ENCODE measurements around the gene NMT2. TPM values are rescaled to one million over a fixed set of nuclear protein-coding genes. Genes with fewer than 3 reads are reported as not detected.

The NMT2 gene
- total RNA-seq, 2 donors from 2014 or later: 18.3 to 39.6 TPM

DNA sequence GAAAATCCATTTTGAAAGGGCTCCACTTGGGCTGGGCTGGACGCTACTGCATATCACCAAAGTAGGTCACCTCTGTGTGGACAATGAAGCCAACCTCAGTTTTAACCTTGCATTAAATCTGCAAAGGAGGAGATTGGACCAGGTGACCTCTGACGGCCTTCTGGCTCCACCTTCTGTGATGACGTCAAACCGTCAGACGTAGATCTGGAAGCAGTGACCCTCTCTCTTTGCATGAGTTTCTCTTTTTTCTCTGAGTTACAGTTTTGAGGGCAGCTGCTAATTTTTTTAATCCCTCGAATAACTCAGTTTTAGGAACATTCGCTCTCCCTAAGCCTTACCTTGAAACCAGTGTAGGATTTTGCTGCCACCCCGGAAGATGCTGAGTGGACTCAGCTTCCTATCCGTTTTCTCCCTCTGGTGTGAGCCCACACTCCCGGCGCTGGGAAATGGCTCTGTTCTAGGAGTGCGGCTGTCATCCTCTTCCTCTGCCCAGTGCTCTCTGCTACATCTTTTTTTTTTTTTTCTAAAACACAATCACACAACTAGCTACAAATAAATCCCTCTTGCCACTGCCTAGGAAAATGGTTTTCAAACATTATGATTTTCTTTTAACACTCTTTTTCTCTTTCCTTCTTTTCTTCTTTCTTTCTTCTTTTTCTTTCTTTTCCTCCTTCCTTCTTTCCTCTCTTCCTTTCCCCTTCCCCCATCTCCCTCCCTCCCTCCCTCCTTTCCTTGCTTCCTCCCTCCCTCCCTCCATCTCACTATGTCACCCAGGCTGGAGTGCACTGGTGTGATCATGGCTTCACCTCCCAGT lies 27.7 kb upstream of the NMT2 start:
- Histone ChIP-seq H3K9me3 (no peaks in the 10 kb centered on the region), H3K36me3 (no peaks in the 10 kb centered on the region), H3K27me3 (replicated peaks; ENCODE audit: insufficient read depth) (no peaks in the 10 kb centered on the region), H3K27ac (no peak overlapping the region), H3K4me3 (no peak overlapping the region), H3K4me1 (replicated peaks) (no peaks in the 10 kb centered on the region)
- 80% methylated on average over 12 of the region's 12 CpGs for WGBS
- DNase-seq (ENCODE audit: low spot score): no peak
- TF ChIP-seq POLR2AphosphoS5 (IDR thresholded peaks at IDR 0.05) (no peak), POLR2A (IDR thresholded peaks at IDR 0.05) (no peak)
- TF ChIP-seq, protein P1, sequence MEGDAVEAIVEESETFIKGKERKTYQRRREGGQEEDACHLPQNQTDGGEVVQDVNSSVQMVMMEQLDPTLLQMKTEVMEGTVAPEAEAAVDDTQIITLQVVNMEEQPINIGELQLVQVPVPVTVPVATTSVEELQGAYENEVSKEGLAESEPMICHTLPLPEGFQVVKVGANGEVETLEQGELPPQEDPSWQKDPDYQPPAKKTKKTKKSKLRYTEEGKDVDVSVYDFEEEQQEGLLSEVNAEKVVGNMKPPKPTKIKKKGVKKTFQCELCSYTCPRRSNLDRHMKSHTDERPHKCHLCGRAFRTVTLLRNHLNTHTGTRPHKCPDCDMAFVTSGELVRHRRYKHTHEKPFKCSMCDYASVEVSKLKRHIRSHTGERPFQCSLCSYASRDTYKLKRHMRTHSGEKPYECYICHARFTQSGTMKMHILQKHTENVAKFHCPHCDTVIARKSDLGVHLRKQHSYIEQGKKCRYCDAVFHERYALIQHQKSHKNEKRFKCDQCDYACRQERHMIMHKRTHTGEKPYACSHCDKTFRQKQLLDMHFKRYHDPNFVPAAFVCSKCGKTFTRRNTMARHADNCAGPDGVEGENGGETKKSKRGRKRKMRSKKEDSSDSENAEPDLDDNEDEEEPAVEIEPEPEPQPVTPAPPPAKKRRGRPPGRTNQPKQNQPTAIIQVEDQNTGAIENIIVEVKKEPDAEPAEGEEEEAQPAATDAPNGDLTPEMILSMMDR (IDR thresholded peaks at IDR 0.05): no peak
- intact Hi-C loops (cut with DNase I): no loop called here

DNA sequence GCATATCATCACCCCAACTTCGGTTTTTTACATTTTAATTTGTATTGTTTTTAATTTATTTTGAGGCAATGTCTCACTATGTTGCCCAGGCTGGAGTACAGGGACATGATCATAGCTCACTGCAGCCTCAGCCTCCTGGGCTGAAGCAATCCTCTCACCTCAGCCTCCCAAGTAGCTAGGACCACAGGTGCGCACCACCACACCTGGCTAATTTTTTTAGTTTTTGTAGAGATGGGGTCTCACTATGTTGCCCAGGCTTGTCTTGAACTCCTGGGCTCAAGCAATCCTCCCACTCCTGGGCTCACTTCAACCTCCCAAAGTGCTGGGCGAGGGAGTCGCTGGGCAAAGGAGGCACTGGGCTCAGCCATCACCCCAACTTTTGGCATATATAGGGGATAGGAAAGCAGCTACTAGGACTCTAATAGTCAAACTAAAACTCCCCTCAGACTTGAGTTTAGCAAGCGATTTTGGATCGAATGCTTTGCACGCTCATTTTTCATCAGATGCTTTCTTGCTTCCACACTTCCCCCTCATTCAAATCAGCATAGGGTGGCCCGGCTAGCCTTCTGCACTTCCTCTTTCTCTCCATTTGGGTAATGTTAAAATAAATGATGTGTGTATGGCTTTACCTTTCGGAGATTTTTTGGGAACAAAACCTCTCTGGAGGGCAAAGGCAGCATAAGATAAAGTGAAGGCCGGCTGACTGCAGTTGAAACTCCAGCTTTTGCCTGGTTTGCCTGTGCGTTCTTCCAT lies 20.8 kb upstream of the NMT2 start:
- Histone ChIP-seq H3K27me3 (replicated peaks; ENCODE audit: insufficient read depth) (no peaks in the 10 kb centered on the region), H3K4me1 (replicated peaks) (no peaks in the 10 kb centered on the region), H3K9me3 (no peaks in the 10 kb centered on the region), H3K4me3 (no peak overlapping the region), H3K36me3 (no peaks in the 10 kb centered on the region), H3K27ac (no peak overlapping the region)
- intact Hi-C loops (cut with DNase I): no loop called here
- DNase-seq (ENCODE audit: low spot score): no peak
- 92% methylated on average over 11 of the region's 11 CpGs for WGBS
- TF ChIP-seq POLR2A (IDR thresholded peaks at IDR 0.05): no peak
- TF ChIP-seq POLR2AphosphoS5 (IDR thresholded peaks at IDR 0.05): no peak
- TF ChIP-seq, protein P1 (IDR thresholded peaks at IDR 0.05): no peak

- H3K36me3 ChIP-seq: no peaks in the 10 kb centered on the region
- no peaks in the 10 kb centered on the region for H3K9me3 ChIP-seq
- intact Hi-C loops (cut with DNase I): no loop called here
- no peak for DNase-seq (ENCODE audit: low spot score)
- WGBS: 79% methylated on average over 5 of the region's 5 CpGs
- H3K4me1 ChIP-seq (replicated peaks): no peaks in the 10 kb centered on the region
- H3K4me3 ChIP-seq: no peak overlapping the region
- H3K27me3 ChIP-seq (replicated peaks; ENCODE audit: insufficient read depth): no peaks in the 10 kb centered on the region
- TF ChIP-seq, protein P1 (IDR thresholded peaks at IDR 0.05): no peak
- TF ChIP-seq POLR2A (IDR thresholded peaks at IDR 0.05) (no peak), POLR2AphosphoS5 (IDR thresholded peaks at IDR 0.05) (no peak)
- H3K27ac ChIP-seq: no peak overlapping the region
Observed at GRCh38 chr10:15188603-15189002, 20.1 kb upstream of the NMT2 start.

- intact Hi-C loops (cut with DNase I): no loop called here
- Histone ChIP-seq H3K36me3 (no peaks in the 10 kb centered on the region), H3K27ac (no peak overlapping the region), H3K9me3 (no peaks in the 10 kb centered on the region), H3K27me3 (replicated peaks; ENCODE audit: insufficient read depth) (no peaks in the 10 kb centered on the region), H3K4me3 (no peak overlapping the region), H3K4me1 (replicated peaks) (no peaks in the 10 kb centered on the region)
- WGBS: 77% methylated on average over 11 of the region's 11 CpGs
- TF ChIP-seq, protein P1 (IDR thresholded peaks at IDR 0.05): no peak
- TF ChIP-seq POLR2AphosphoS5 (IDR thresholded peaks at IDR 0.05): no peak
- DNase-seq (ENCODE audit: low spot score): no peak
Observed at GRCh38 chr10:15183689-15184481, 15.4 kb upstream of the NMT2 start.

All from prostate gland (tissue), 2 donors.